Osteocyte (in vitro differentiated cells): ENCODE data around the gene DAAM1. TPM values are rescaled to one million over a fixed set of nuclear protein-coding genes. Genes with fewer than 3 reads are reported as not detected.
A peak's percentile ranks its signal among the peaks of the same experiment; 100 is the strongest.

ENCODE experiments used
- DNase-seq: peaks from one replicate; pipeline ENCODE4 v3.0.0; 2021; ENCODE audit warnings: mixed read lengths; ENCODE audit not compliant: unreplicated experiment; ENCODE audit errors: extremely low spot score
- H3K27ac Mint-ChIP-seq: one replicate; pipeline ENCODE4 v1.8.0; 2021; ENCODE audit warnings: mild to moderate bottlenecking, mixed read lengths; ENCODE audit not compliant: unreplicated experiment
- H3K27me3 Mint-ChIP-seq: one replicate; pipeline ENCODE4 v1.8.0; 2021; ENCODE audit warnings: mixed read lengths; ENCODE audit not compliant: unreplicated experiment
- H3K36me3 Mint-ChIP-seq: one replicate; pipeline ENCODE4 v1.8.0; 2021; ENCODE audit warnings: mixed read lengths; ENCODE audit not compliant: unreplicated experiment
- H3K4me1 Mint-ChIP-seq: one replicate; pipeline ENCODE4 v1.8.0; 2021; ENCODE audit warnings: mixed read lengths; ENCODE audit not compliant: unreplicated experiment
- H3K4me3 Mint-ChIP-seq: one replicate; pipeline ENCODE4 v1.8.0; 2021; ENCODE audit warnings: mild to moderate bottlenecking, moderate library complexity, mixed read lengths; ENCODE audit not compliant: unreplicated experiment
- H3K9me3 Mint-ChIP-seq: one replicate; pipeline ENCODE4 v1.8.0; 2021; ENCODE audit warnings: mixed read lengths; ENCODE audit not compliant: unreplicated experiment
- total RNA-seq: library from RNA; stranded (reverse); gene quantifications from 2 replicates; pipeline ENCODE4 v1.2.1, GENCODE V29; 2021
- TF ChIP-seq, protein P1 (sequence below): fragments of 200-600 bp; sonication (generic); IDR thresholded peaks from 2 replicates; pipeline ENCODE4 v1.5.0; 2021; ENCODE audit warnings: antibody characterized with exemption, mild to moderate bottlenecking, moderate library complexity

Gene DAAM1
- total RNA-seq, 1 donor from 2014 or later, result 22.8 TPM

DNA sequence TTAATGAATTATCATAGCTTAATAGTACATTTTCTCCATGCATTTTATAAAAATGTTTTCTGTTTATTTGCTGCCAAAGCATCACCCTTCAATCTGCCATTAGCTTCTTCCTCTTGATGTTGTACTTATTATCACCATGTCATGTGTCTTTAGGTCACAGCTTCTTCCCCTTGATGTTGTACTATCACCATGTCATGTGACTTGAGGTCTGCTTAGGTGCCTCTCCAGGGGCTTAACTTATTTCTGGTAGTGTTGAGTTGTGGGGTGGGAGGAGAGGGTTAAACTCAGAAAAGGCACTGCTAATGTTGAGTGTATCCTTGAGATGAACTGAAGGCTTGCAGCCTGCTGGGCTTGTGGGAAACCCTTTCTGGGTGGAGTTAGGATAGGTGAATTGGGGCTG lies 87.8 kb downstream of the DAAM1 start:
- DNase-seq, result no peak
- Mint-ChIP-seq H3K36me3 (peaks cover 2% of the 10 kb centered on the region), H3K4me1 (peaks cover 52% of the 10 kb centered on the region), H3K27ac (peak overlapping the region; percentile 80), H3K9me3 (no peaks in the 10 kb centered on the region), H3K27me3 (no peaks in the 10 kb centered on the region), H3K4me3 (no peak overlapping the region)
- TF ChIP-seq, protein P1, sequence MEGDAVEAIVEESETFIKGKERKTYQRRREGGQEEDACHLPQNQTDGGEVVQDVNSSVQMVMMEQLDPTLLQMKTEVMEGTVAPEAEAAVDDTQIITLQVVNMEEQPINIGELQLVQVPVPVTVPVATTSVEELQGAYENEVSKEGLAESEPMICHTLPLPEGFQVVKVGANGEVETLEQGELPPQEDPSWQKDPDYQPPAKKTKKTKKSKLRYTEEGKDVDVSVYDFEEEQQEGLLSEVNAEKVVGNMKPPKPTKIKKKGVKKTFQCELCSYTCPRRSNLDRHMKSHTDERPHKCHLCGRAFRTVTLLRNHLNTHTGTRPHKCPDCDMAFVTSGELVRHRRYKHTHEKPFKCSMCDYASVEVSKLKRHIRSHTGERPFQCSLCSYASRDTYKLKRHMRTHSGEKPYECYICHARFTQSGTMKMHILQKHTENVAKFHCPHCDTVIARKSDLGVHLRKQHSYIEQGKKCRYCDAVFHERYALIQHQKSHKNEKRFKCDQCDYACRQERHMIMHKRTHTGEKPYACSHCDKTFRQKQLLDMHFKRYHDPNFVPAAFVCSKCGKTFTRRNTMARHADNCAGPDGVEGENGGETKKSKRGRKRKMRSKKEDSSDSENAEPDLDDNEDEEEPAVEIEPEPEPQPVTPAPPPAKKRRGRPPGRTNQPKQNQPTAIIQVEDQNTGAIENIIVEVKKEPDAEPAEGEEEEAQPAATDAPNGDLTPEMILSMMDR, result no peak

DNA sequence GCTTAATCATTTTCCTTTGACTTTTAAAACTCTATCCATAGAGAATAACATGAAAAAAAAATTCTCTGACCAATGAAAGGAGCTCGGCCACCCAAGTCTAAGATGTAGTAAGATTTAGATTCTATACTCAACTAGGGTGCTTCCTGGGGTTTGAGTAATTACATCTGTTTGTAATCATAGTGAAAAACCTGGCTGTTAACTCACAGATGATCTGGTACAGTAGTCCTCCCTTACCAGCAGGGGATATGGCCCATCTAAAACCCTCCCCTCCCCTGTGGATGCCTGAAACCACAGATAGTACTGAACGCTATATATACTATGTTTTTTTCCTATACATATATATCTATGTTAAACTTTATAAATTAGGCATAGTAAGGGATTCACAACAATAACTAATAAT lies 89.2 kb downstream of the DAAM1 start:
- no peak for DNase-seq
- H3K27me3 Mint-ChIP-seq, result no peaks in the 10 kb centered on the region
- H3K4me3 Mint-ChIP-seq, result no peak overlapping the region
- H3K36me3 Mint-ChIP-seq, result peaks cover 2% of the 10 kb centered on the region
- peaks cover 47% of the 10 kb centered on the region for H3K4me1 Mint-ChIP-seq
- H3K27ac Mint-ChIP-seq, result peak overlapping the region; percentile 24
- TF ChIP-seq, protein P1, result no peak
- H3K9me3 Mint-ChIP-seq, result no peaks in the 10 kb centered on the region

GRCh38 chr14:59278111-59278510 lies 89.6 kb downstream of the DAAM1 start:
- H3K4me1 Mint-ChIP-seq, result peaks cover 47% of the 10 kb centered on the region
- DNase-seq, result no peak
- no peaks in the 10 kb centered on the region for H3K27me3 Mint-ChIP-seq
- TF ChIP-seq, protein P1, result no peak
- H3K4me3 Mint-ChIP-seq, result no peak overlapping the region
- H3K9me3 Mint-ChIP-seq, result no peaks in the 10 kb centered on the region
- peaks cover 2% of the 10 kb centered on the region for H3K36me3 Mint-ChIP-seq
- H3K27ac Mint-ChIP-seq, result peak overlapping the region; percentile 55

DNA sequence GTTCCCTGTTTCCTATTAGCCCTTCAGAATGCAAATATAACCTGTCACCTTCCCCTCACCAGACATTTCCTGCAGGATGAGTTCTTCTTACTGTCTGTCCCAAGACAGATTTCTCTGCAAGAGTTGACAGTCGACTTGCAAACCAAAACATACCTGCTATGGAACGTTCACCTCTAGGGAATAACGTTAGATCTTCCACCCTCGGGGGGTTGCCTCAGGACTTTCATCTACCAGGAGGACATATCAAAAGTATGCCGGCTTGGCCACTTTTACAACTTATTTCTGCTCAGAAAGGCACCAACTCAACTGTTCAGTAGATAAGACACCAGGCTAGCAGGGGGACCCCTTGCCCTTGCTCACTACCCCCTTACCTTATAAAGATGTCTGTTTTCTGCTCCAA lies 92.5 kb downstream of the DAAM1 start:
- H3K9me3 Mint-ChIP-seq, result peaks cover 15% of the 10 kb centered on the region
- no peak overlapping the region for H3K4me3 Mint-ChIP-seq
- TF ChIP-seq, protein P1, result no peak
- H3K4me1 Mint-ChIP-seq, result peaks cover 32% of the 10 kb centered on the region
- H3K27me3 Mint-ChIP-seq, result no peaks in the 10 kb centered on the region
- DNase-seq, result no peak
- H3K36me3 Mint-ChIP-seq, result peaks cover 9% of the 10 kb centered on the region
- no peak overlapping the region for H3K27ac Mint-ChIP-seq

GRCh38 chr14:59281609-59282377 lies 93.3 kb downstream of the DAAM1 start:
- Mint-ChIP-seq H3K4me1 (peaks cover 26% of the 10 kb centered on the region), H3K36me3 (peaks cover 9% of the 10 kb centered on the region), H3K27ac (no peak overlapping the region), H3K27me3 (no peaks in the 10 kb centered on the region), H3K9me3 (peaks cover 17% of the 10 kb centered on the region), H3K4me3 (no peak overlapping the region)
- no peak for DNase-seq
- TF ChIP-seq, protein P1, result no peak
